Lower leg skin (tissue), 3 donors: ENCODE measurements around the gene MRPL34.

Experiments used
- CTCF ChIP-seq, 3 donors: fragments of 450-650 bp; IDR thresholded peaks; one replicate each; pipeline ENCODE4 v1.5.1; 2016; ENCODE audit warnings: antibody characterized with exemption in 3 of 3, mild to moderate bottlenecking in 3 of 3, moderate library complexity in 2 of 3
- POLR2A ChIP-seq, 2 donors: fragments of 450-650 bp; IDR thresholded peaks; one replicate each; pipeline ENCODE4 v1.6.1; 2016 to 2017; ENCODE audit warnings: antibody characterized with exemption in 2 of 2, mild to moderate bottlenecking in 1 of 2, moderate library complexity in 1 of 2

- TF ChIP-seq CTCF (IDR thresholded peaks at IDR 0.05) (no peak), POLR2A (IDR thresholded peaks at IDR 0.05) (no peak)
Observed at GRCh38 chr19:17340302-17340870, 34.7 kb downstream of the MRPL34 start.
